ENCODE data around the gene SNX27.

DNA sequence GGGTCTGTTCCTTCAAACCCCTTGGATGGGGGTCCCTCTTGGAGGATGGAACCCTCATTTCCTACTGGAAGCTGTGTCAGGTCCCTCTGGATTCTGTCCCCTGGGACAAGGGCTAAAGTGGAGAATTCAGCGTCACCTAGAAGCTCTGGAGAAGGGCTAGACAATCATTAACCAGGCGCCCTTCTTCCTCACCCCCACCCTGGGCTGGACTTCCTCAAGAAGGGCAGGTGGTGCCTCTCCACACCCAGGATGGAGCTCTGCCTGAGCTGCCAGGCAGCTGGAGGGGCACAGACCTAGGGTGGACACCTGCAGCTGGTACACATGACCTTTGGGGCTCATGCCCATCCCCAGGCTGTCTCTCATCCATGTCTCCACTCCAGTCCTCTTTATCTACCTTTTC is 101.2 kb downstream of the SNX27 start:
- TF ChIP-seq, protein P1, sequence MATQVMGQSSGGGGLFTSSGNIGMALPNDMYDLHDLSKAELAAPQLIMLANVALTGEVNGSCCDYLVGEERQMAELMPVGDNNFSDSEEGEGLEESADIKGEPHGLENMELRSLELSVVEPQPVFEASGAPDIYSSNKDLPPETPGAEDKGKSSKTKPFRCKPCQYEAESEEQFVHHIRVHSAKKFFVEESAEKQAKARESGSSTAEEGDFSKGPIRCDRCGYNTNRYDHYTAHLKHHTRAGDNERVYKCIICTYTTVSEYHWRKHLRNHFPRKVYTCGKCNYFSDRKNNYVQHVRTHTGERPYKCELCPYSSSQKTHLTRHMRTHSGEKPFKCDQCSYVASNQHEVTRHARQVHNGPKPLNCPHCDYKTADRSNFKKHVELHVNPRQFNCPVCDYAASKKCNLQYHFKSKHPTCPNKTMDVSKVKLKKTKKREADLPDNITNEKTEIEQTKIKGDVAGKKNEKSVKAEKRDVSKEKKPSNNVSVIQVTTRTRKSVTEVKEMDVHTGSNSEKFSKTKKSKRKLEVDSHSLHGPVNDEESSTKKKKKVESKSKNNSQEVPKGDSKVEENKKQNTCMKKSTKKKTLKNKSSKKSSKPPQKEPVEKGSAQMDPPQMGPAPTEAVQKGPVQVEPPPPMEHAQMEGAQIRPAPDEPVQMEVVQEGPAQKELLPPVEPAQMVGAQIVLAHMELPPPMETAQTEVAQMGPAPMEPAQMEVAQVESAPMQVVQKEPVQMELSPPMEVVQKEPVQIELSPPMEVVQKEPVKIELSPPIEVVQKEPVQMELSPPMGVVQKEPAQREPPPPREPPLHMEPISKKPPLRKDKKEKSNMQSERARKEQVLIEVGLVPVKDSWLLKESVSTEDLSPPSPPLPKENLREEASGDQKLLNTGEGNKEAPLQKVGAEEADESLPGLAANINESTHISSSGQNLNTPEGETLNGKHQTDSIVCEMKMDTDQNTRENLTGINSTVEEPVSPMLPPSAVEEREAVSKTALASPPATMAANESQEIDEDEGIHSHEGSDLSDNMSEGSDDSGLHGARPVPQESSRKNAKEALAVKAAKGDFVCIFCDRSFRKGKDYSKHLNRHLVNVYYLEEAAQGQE (IDR thresholded peaks at IDR 0.05; ENCODE audit: insufficient read depth in 1 of 2, low read depth in 2 of 2, low read length in 2 of 2): no peak
- TF ChIP-seq POLR2AphosphoS5 (IDR thresholded peaks at IDR 0.05; ENCODE audit: low read depth, low read length) (no peak), SIN3A (IDR thresholded peaks at IDR 0.05; ENCODE audit: borderline replicate concordance, insufficient read depth, low read length) (no peak), TAF1 (IDR thresholded peaks at IDR 0.05; ENCODE audit: borderline replicate concordance, insufficient read depth, low read length) (no peak)
